H9 (cell line): ENCODE measurements around the gene ETFB. TPM values are rescaled to one million over a fixed set of nuclear protein-coding genes. Genes with fewer than 3 reads are reported as not detected.

Experiments
- DNase-seq: peaks from one replicate; pipeline ENCODE4 v3.0.0-alpha.2; 2017
- H2AFZ ChIP-seq: one replicate; pipeline ENCODE4 v1.6.1; 2013; ENCODE audit warnings: mild to moderate bottlenecking, low read length, control low read depth, moderate library complexity
- H2AK5ac ChIP-seq: 2 replicates; pipeline ENCODE4 v1.6.1; 2013; ENCODE audit warnings: low read length, control low read depth, mixed read lengths; ENCODE audit not compliant: insufficient read length
- H2BK120ac ChIP-seq: one replicate; pipeline ENCODE4 v1.6.1; 2013; ENCODE audit warnings: low read depth, mild to moderate bottlenecking, low read length, control low read depth, inconsistent platforms; ENCODE audit not compliant: poor library complexity, severe bottlenecking
- H2BK12ac ChIP-seq: 2 replicates; pipeline ENCODE4 v1.6.1; 2013; ENCODE audit warnings: low read length, control low read depth, mixed read lengths, low read depth; ENCODE audit not compliant: insufficient read length
- H2BK15ac ChIP-seq: 2 replicates; pipeline ENCODE4 v1.6.1; 2013; ENCODE audit warnings: low read depth, low read length, control low read depth
- H2BK20ac ChIP-seq: one replicate; pipeline ENCODE4 v1.6.1; 2013; ENCODE audit warnings: low read depth, mild to moderate bottlenecking, low read length, control low read depth, inconsistent platforms; ENCODE audit not compliant: poor library complexity, severe bottlenecking
- H2BK5ac ChIP-seq: 2 replicates; pipeline ENCODE4 v1.6.1; 2013; ENCODE audit warnings: low read length, control low read depth, mixed read lengths; ENCODE audit not compliant: insufficient read length
- H3K14ac ChIP-seq: 2 replicates; pipeline ENCODE4 v1.6.1; 2013; ENCODE audit warnings: low read length, control low read depth; ENCODE audit not compliant: insufficient read depth
- H3K18ac ChIP-seq: 2 replicates; pipeline ENCODE4 v1.6.1; 2013; ENCODE audit warnings: low read depth, mild to moderate bottlenecking, mixed read lengths, low read length, control low read depth; ENCODE audit not compliant: insufficient read length
- H3K23ac ChIP-seq: 2 replicates; pipeline ENCODE4 v1.6.1; 2013; ENCODE audit warnings: low read length, control low read depth, mixed read lengths, low read depth; ENCODE audit not compliant: insufficient read length
- H3K23me2 ChIP-seq: 2 replicates; pipeline ENCODE4 v1.6.1; 2013; ENCODE audit warnings: low read depth, mild to moderate bottlenecking, mixed read lengths, low read length, control low read depth; ENCODE audit not compliant: insufficient read length, poor library complexity, severe bottlenecking
- H3K27ac ChIP-seq: 2 replicates; pipeline ENCODE4 v1.5.1; 2013; ENCODE audit warnings: low read length, control low read depth, mixed read lengths, low read depth; ENCODE audit not compliant: insufficient read length
- H3K27me3 ChIP-seq: 2 replicates; pipeline ENCODE4 v1.6.1; 2013; ENCODE audit warnings: low read length, control low read depth, inconsistent platforms; ENCODE audit not compliant: insufficient read depth
- H3K4ac ChIP-seq: 2 replicates; pipeline ENCODE4 v1.6.1; 2013; ENCODE audit warnings: low read depth, mild to moderate bottlenecking, control low read depth, inconsistent platforms, low read length, moderate library complexity
- H3K4me1 ChIP-seq: 2 replicates; pipeline ENCODE4 v1.6.1; 2013; ENCODE audit warnings: low read length, control low read depth, inconsistent platforms; ENCODE audit not compliant: insufficient read depth
- H3K4me2 ChIP-seq: 2 replicates; pipeline ENCODE4 v1.6.1; 2013; ENCODE audit warnings: low read length, control low read depth, mixed read lengths; ENCODE audit not compliant: insufficient read length, insufficient read depth
- H3K56ac ChIP-seq: 2 replicates; pipeline ENCODE4 v1.6.1; 2013; ENCODE audit warnings: low read depth, mild to moderate bottlenecking, mixed read lengths, low read length, control low read depth; ENCODE audit not compliant: insufficient read length
- H3K79me1 ChIP-seq: 2 replicates; pipeline ENCODE4 v1.6.1; 2013; ENCODE audit warnings: low read depth, mild to moderate bottlenecking, moderate library complexity, low read length, control low read depth, inconsistent platforms; ENCODE audit not compliant: insufficient read depth, poor library complexity, severe bottlenecking
- H3K79me2 ChIP-seq: 2 replicates; pipeline ENCODE4 v1.6.1; 2013; ENCODE audit warnings: low read length, control low read depth, inconsistent platforms; ENCODE audit not compliant: insufficient read depth
- H3K9ac ChIP-seq: 2 replicates; pipeline ENCODE4 v1.6.1; 2013; ENCODE audit warnings: low read length, control low read depth, mixed read lengths; ENCODE audit not compliant: insufficient read length; ENCODE audit errors: extremely low read depth
- H3K9me3 ChIP-seq: one replicate; pipeline ENCODE4 v1.6.1; 2013; ENCODE audit warnings: low read depth, low read length, inconsistent platforms; ENCODE audit not compliant: control insufficient read depth
- H3T11ph ChIP-seq: one replicate; pipeline ENCODE4 v1.6.1; 2013; ENCODE audit warnings: mild to moderate bottlenecking, low read length, control low read depth, inconsistent platforms
- H4K20me1 ChIP-seq: one replicate; pipeline ENCODE4 v1.6.1; 2013; ENCODE audit not compliant: control insufficient read depth, insufficient read length, insufficient read depth
- H4K5ac ChIP-seq: 2 replicates; pipeline ENCODE4 v1.6.1; 2013; ENCODE audit warnings: low read depth, mild to moderate bottlenecking, mixed read lengths, low read length, control low read depth; ENCODE audit not compliant: insufficient read length
- H4K8ac ChIP-seq: replicated peaks from 2 replicates; pipeline ENCODE4 v1.6.1; 2013; ENCODE audit warnings: low read length, control low read depth, mixed read lengths, low read depth; ENCODE audit not compliant: insufficient read length
- H4K91ac ChIP-seq: 2 replicates; pipeline ENCODE4 v1.6.1; 2013; ENCODE audit warnings: low read depth, mild to moderate bottlenecking, moderate library complexity, mixed read lengths, low read length, control low read depth; ENCODE audit not compliant: insufficient read length
- H3K27ac Mint-ChIP-seq, 3 experiments: 2 replicates in 2 of 3; 3 replicates in 1 of 3; pipeline ENCODE4 v1.8.0; 2020 to 2021; ENCODE audit warnings: mixed read lengths in 3 of 3, mild to moderate bottlenecking in 1 of 3, moderate library complexity in 1 of 3
- H3K27me3 Mint-ChIP-seq: 2 replicates; pipeline ENCODE4 v1.8.0; 2021; ENCODE audit warnings: low read depth, mild to moderate bottlenecking, moderate library complexity, mixed read lengths
- H3K36me3 Mint-ChIP-seq, 3 experiments: 2 replicates in 2 of 3; 3 replicates in 1 of 3; pipeline ENCODE4 v1.8.0; 2020 to 2021; ENCODE audit warnings: low read depth in 3 of 3, mixed read lengths in 3 of 3; ENCODE audit not compliant: insufficient read depth in 1 of 3
- H3K4me1 Mint-ChIP-seq, 2 experiments: 2 replicates each; pipeline ENCODE4 v1.8.0; 2020; ENCODE audit warnings: mixed read lengths in 2 of 2
- H3K4me3 Mint-ChIP-seq, 2 experiments: 2 replicates in 1 of 2; 3 replicates in 1 of 2; pipeline ENCODE4 v1.8.0; 2020 to 2021; ENCODE audit warnings: mild to moderate bottlenecking in 2 of 2, mixed read lengths in 2 of 2, moderate library complexity in 1 of 2
- H3K9me3 Mint-ChIP-seq, 2 experiments: 2 replicates in 1 of 2; 3 replicates in 1 of 2; pipeline ENCODE4 v1.8.0; 2020; ENCODE audit warnings: mild to moderate bottlenecking in 2 of 2, mixed read lengths in 2 of 2, moderate library complexity in 1 of 2
- WGBS: extraction: QIAGEN DNeasy Blood & Tissue Kit; methylation state at CpG from one replicate; pipeline ENCODE4 v1.1.7; 2013; ENCODE audit warnings: missing lambda C conversion rate, low lambda C conversion rate, mixed read lengths; ENCODE audit not compliant: insufficient read length; ENCODE audit errors: extremely low coverage; 5-methylcytosine and 5-hydroxymethylcytosine counted together
- total RNA-seq: library from RNA; stranded (reverse); gene quantifications from 2 replicates; pipeline ENCODE4 v1.2.1, GENCODE V29; 2021
- TF ChIP-seq, protein P1 (sequence below): fragments of 200-600 bp; sonication (generic); conservative IDR thresholded peaks from 3 replicates; pipeline ENCODE4 v1.8.0; 2021; ENCODE audit warnings: antibody characterized with exemption, mild to moderate bottlenecking

ETFB gene
- total RNA-seq, 1 experiment from 2014 or later: 49.4 TPM

DNA sequence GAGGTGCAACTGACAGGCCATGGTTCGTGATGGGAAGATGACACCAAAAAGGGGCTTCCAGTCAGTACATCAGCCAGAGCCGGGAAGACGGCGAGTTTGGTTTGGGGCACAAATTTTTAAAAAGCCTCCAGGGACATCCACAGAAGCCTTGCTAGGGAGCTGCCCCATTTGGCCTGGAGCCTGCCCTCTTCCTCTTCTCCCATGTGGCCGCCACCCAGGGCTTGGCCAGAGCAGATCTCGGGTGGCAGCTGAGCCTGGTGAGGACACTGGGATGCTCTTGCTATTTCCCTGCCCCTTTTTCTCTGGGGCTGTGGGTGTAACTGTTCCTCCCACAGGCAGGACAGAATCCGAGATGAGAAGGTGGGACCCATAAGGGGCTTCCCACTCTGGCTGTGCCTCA lies 8.2 kb downstream of the ETFB start:
- Histone ChIP-seq H4K5ac (no peak overlapping the region), H3K79me1 (no peaks in the 10 kb centered on the region)

More for the DNA sequence above, 8.2 kb downstream of the ETFB start:
- H3K18ac ChIP-seq: no peak overlapping the region
- H3K27me3 ChIP-seq: no peaks in the 10 kb centered on the region
- no peak overlapping the region for H2AK5ac ChIP-seq
- no peak overlapping the region for H2BK12ac ChIP-seq
- Mint-ChIP-seq H3K27me3 (no peaks in the 10 kb centered on the region), H3K4me1 (peaks cover 19 to 25% of the 10 kb centered on the region in 2 experiments), H3K36me3 (no peaks in the 10 kb centered on the region), H3K9me3 (no peaks in the 10 kb centered on the region), H3K4me3 (no peak overlapping the region), H3K27ac (no peak overlapping the region)
- no peaks in the 10 kb centered on the region for H3K9me3 ChIP-seq
- no CpG with 5 or more reads among the region's 7 CpGs for WGBS
- DNase-seq: no peak
- H2BK15ac ChIP-seq: no peak overlapping the region
- no peaks in the 10 kb centered on the region for H3K79me2 ChIP-seq
- H3K4me2 ChIP-seq: no peak overlapping the region
- no peak overlapping the region for H3K23ac ChIP-seq
- no peak overlapping the region for H3K9ac ChIP-seq
- no peak overlapping the region for H3K4ac ChIP-seq
- H4K91ac ChIP-seq: no peak overlapping the region
- no peaks in the 10 kb centered on the region for H3K23me2 ChIP-seq
- H3K4me1 ChIP-seq: no peaks in the 10 kb centered on the region
- no peak overlapping the region for H3K27ac ChIP-seq
- no peak overlapping the region for H2AFZ ChIP-seq
- H2BK120ac ChIP-seq: no peak overlapping the region
- no peak overlapping the region for H2BK20ac ChIP-seq
- H3K14ac ChIP-seq: no peak overlapping the region
- no peaks in the 10 kb centered on the region for H4K20me1 ChIP-seq
- no peak overlapping the region for H3T11ph ChIP-seq
- no peak overlapping the region for H4K8ac ChIP-seq
- no peak overlapping the region for H3K56ac ChIP-seq
- H2BK5ac ChIP-seq: no peak overlapping the region
- TF ChIP-seq, protein P1, sequence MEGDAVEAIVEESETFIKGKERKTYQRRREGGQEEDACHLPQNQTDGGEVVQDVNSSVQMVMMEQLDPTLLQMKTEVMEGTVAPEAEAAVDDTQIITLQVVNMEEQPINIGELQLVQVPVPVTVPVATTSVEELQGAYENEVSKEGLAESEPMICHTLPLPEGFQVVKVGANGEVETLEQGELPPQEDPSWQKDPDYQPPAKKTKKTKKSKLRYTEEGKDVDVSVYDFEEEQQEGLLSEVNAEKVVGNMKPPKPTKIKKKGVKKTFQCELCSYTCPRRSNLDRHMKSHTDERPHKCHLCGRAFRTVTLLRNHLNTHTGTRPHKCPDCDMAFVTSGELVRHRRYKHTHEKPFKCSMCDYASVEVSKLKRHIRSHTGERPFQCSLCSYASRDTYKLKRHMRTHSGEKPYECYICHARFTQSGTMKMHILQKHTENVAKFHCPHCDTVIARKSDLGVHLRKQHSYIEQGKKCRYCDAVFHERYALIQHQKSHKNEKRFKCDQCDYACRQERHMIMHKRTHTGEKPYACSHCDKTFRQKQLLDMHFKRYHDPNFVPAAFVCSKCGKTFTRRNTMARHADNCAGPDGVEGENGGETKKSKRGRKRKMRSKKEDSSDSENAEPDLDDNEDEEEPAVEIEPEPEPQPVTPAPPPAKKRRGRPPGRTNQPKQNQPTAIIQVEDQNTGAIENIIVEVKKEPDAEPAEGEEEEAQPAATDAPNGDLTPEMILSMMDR: no peak
